CD1c-positive myeloid dendritic cell (primary cell): ENCODE data around the gene ELFN2.
"Not testable (repeated sequence)": the region's sequence is repeated elsewhere in the genome, so short reads cannot be mapped to it uniquely, and the experiment has no call there.

Experiments
- DNase-seq: peaks from one replicate; pipeline ENCODE4 v3.0.0-alpha.2; 2016; ENCODE audit errors: extremely low spot score

ELFN2 gene, protein sequence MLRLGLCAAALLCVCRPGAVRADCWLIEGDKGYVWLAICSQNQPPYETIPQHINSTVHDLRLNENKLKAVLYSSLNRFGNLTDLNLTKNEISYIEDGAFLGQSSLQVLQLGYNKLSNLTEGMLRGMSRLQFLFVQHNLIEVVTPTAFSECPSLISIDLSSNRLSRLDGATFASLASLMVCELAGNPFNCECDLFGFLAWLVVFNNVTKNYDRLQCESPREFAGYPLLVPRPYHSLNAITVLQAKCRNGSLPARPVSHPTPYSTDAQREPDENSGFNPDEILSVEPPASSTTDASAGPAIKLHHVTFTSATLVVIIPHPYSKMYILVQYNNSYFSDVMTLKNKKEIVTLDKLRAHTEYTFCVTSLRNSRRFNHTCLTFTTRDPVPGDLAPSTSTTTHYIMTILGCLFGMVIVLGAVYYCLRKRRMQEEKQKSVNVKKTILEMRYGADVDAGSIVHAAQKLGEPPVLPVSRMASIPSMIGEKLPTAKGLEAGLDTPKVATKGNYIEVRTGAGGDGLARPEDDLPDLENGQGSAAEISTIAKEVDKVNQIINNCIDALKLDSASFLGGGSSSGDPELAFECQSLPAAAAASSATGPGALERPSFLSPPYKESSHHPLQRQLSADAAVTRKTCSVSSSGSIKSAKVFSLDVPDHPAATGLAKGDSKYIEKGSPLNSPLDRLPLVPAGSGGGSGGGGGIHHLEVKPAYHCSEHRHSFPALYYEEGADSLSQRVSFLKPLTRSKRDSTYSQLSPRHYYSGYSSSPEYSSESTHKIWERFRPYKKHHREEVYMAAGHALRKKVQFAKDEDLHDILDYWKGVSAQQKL

DNA sequence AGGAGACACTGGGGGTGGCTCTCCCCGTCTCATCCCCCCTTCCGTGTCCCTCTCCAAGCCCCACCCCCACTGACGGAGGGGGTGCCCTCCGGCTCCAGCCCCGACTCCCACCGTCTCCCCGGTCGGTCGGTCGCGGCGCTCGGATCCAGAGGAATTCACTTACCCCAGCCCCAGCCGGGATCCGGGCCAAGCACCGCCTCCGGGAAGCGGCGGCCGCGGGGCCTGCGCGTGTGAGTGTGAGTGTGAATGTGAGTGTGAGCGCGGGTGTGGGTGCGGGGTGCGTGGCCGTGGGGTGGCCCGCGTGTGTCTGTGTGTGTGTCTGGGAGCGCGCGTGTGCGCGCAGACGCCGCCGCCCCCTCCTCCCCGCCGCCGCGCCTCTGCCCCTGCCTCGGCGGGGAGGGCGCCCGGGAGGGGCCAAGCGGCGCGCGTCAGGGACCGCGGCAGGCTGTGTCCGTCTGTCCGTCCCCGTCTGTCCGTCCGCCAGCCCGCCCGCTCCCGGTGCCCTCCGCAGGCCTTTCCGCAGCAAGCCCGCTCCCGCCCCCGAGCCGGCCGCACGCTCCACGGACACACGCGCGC is at the start of gene ELFN2:
ELFN2 (minus strand) TSS at position 345 of the 576 bp plus-strand sequence. CDS start 51,945 bp downstream, outside the sequence.
- no peak for DNase-seq

DNA sequence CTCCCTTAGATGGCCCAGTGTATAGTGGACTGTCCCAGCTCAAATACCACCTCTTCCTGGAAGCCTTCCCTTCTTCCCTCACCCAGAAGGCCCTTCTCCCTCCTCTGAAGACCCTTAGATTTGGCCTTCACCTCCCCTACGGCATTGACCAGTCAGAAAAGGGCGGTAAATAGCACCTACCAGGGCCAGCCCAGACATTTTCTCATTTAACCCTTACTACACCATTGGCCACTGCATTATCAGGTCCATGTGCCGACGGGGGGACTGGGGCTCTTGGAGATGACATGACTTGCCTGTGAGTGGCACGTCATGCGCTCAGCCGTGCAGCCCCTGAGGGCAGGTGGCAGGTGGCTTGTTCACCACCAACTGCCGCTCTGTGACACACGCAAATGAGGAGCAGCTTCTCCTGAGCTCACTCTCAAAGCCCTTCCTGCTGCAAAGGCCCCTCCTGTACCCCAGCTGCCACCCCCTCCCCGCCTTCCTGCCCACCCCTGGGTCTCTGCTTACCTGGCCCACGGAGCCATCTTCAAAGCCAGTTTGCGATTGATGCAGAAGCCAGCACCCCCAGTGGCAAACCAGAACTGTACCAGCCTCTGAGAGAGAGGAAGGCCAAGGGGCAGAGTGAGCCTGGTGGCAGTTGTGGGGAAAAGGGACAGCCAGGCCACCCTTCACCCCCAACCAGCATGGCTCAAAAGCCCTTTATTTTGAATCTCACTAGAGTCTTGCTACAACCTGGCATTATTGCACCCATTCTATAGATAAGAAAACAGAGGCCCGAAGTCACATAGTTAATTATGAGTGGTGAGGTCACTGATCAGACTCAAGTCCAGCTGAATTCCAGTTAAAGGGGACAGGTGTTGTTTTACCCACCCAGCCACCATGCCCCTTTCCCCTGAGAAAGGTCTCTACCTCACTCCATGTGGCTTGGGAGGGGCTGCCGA is 49.4 kb upstream of the ELFN2 start:
- DNase-seq: no peak

DNA sequence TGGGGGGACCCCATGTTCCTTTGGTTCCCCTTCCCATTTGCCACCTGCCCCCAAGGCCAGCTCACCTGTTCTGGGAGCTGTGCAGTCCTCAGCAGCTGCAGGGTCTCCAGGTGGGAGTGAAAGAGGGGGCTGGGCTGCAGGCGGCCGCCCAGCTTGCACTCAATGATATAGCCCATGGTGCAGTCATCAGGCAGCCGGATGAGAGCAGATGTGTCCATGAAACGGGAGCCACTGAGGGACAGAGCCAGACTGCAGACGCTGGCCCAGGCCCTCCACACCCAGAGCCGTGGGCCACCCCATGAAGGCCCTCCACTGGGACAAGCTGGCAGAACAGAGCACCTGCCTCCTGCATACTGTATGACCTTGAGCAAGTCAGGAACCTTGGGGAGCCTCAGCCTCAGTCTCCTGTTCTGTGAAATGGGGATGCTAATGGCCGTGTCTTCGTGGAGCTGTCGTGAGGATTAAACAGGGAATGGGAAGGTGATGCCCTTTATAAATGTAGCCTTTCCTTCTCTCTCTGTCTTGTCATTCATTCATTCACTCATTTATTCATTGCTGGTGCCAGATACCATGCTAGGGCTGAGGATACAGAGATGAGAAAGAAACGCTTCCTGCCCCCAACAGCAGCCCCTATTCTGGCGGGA is 47.3 kb upstream of the ELFN2 start:
- DNase-seq: no peak

DNA sequence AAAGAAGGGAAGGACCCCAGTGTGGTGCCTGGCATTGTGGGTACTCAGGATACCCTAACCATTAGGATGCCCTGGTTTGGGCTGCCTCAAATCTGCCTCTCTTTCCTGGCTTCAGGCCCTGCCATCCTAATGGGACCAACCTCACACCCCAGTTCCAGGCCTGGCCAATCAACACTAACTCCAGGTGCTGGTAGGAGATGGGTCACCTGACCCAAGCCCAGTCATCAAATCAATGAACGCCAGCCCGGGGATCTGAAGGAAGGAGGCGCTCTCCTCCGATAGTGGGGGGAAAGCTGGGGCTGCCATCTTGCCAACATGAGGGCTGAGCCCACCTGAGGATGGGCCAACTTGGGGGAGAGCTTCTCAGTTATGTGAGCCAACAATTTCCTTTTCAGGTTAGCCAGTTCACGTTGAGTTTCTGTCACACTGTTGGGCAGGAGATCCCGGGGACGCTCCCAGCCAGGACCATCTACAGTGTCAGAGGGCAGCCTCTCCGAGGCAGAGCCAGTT is 46.2 kb upstream of the ELFN2 start:
- DNase-seq: no peak

DNA sequence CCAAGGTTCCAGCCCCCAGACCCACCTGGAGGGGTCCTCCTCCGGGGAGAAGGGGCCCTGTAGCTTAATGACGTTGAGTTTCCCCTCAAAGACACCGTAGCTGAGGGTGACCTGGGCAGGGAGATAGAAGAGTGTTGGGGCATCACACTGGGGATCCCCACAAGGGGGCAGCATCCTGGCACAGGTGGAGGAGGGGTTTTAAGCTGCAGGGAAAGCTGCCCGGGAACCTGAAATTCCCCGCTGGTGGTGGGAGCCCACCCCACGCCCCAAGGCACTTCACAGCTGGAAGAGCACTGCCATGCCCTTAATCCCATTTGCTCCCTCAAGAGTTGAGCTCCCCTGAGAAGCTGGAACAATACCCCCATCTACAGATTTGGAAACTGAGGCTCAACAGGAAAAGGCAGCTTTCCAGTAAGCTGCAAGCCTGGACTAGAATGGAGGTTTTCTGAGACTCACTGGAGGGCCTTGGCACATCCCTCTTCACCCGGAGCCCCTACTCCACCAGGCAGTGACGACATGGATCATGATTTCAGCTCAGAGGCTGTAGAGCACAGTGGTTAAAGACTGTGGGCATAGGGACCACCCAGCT is 45.2 kb upstream of the ELFN2 start:
- DNase-seq: no peak

DNA sequence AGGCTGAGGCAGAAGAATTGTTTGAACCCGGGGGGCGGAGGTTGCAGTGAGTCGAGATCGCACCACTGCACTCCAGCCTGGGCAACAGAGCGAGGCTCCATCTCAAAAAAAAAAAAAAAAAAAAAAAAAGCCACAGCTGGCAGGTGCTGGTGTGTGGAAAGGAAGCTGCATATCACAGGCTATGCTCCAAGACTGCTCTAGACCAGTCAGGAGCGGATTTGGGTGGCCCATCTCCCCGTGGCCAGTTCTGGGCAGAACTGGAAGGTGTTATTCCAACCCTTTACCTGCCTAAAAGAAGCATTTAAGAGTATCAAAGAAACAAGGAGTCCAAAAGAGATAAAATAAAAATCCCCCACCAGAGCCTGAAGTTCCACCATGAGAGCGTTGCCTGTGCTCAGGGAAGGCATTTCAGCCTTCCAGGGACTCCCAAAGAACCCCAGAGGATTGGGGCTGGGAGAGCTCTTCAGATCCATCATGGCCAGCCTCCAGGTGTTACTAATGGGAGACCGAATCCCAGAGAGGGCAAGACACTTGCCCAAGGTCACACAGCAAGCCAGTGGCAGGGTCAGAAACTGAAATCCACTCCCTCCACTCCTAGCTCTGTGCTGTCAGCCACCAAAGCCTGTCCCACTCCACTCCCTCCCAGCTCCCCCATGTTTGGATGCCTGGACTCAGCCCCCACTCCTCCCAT is 44.6 kb upstream of the ELFN2 start:
- DNase-seq: no peak

DNA sequence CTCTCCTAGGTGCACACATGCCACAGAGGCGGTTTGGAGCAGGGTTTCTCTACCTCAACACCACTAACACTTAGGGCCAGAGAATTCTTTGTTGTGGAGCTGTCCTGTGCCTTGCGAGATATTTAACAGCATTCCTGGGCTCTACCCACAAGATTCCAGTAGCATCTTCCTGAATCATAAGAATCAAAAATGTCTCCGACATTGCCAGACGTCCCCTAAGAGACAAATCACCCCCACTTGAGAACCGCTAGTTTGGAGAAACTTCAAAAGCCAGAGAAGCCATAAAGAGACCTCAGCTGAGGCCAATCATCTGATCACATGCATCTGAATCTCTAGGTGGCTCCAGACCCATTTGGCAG is 42.8 kb upstream of the ELFN2 start:
- no peak for DNase-seq

DNA sequence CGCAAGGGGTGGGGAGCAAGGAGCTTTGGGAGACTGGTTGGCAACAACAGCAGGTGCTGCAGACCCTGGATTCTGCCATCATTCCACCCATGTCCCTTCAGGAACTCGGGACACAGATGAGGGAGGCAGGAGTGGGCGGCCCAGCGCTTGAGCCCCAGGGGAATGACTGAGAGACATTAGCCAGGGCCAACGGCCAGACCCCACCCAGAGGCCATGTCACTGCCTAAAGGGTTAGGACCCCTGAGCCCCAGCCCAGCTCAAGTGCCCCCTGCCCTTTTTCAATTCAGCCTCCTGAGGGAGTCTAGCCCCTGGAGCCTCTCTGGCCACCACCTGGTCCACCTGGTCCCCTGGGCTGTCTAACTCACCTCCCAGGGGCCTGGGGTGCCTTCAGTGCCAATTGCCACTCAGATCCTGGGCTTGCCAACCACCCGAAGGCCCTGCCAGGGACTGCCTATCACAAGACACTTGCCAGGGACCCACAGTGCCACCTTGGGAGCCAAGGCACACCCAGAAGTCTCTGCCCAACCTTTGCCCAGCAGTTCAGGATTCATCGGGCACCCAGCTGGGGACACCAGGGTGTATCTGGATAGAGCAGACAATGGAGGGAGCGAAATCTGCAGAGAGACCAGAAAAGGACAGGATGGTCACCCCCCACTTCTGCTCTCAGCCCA is 42.3 kb upstream of the ELFN2 start:
- DNase-seq: no peak

DNA sequence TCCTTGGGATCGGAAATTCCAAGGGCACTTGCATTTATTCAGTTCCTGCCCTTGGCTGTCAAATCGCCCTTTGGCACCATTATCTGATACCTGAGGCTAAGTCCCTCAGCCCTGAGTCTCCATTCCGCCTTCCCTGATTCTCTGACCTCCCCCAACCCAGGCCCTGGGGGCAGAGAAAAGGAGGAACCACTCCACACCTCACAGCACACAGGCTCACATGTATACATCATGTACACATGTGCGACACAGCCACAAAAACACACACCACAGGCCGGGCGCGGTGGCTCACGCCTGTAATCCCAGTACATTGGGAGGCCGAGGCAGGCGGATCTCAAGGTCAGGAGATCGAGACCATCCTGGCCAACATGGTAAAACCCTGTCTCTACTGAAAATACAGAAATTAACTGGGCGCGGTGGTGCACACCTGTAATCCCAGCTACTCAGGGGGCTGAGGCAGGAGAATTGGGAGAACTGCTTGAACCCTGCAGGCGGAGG is 41.0 kb upstream of the ELFN2 start:
- not testable (repeated sequence) for DNase-seq

DNA sequence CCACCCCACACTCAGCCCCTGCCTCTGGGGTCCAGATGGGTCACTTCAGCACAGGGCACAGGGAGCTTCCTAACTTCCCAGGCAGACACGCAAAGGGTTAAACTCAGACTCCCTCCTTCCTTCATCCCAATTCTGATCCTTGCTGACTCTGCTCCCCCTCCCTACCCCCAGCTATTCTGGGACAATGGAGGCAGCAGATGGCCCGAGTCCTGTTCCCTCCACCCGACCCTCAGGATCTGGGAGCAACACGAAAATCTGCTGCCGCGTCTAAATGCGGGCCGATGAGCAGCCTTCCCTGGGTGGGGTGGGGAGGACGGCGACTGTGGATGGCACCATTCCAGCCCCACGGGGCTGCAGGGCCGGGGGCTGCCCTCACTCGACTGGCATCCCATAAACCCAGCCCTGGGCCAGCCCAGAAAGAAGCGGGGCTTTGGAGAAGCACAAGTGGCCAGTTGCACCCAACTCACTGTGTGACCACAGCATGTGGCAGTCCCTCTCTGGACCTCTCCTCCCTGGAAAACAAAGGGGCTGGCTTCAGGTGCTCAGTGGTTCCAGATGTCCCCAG is 40.2 kb upstream of the ELFN2 start:
- no peak for DNase-seq

DNA sequence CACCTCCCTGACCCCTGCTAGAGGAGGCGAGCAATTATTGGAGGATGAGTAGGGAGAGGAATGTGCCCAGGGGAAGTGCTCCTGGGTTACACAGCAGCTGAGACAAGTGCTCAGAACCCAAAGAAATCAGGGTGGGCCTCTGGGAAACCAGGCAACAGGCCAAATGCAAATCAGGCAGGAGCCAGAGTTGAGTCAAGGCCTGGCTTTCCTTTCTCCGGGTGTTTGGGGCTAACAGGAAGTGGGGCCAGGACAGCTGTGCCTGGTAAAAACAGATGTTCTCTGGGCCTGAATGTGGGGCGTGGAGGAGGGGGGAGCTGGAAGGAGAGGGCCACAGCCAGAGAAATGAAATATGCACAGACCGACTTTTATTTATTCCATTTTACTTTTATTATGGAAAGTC is 36.9 kb upstream of the ELFN2 start:
- DNase-seq: no peak

DNA sequence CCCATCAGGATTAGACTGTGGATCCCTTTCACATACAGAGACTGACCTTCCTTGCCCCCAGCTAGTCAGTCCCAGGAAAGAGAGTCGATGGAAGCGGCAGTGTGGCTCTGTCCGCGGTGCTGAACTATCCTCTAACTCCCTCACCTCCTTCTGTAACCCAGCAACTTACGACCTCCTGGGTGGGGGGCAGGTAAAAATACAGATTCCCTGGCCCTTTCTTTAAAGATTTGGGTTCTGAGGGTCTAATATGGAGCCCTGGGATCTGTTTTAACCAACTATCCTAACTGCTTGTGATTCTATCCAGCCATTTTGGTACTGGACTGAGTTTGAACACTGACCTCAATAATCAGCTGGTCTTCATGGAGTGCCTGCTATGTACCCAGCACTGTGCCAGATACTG is 35.7 kb upstream of the ELFN2 start:
- DNase-seq: no peak

DNA sequence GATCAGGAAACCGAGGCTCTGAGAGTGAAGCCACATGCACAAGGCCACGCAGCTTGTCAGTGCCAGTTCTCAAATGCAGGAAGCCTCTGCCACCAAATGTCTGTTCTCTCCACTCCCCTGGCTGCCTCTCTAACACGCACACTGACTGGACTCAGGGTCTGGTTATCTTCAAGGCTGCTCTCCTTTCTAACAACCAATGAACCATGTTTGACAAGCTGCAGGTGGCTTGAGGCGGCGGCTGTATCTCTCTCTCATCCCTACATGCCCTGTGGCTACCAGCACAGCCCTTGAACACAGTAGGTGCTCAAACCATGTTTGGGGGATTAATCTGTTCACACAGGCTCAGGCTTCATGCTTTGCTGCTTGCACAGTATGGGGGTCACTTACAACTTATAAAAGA is 35.2 kb upstream of the ELFN2 start:
- no peak for DNase-seq

DNA sequence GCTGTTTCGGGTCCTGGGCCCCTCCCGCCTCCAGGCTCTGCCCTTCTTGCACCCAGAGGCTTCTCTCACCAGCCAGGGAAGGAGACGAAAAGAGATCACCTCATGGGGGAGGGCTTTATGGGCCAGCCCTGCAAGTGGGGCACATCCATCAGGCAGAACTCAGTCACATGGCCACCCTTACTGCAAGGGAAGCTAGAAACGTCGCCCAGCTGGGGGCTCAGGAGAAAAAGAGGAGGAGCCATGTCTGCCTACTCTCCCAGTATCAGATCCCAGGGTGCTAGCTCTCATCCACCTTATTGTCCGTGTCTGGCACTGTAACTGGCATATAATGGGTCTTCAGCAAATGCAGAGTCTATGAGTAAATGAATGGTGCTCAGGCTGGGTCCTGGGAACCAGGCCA is 34.7 kb upstream of the ELFN2 start:
- DNase-seq: no peak

DNA sequence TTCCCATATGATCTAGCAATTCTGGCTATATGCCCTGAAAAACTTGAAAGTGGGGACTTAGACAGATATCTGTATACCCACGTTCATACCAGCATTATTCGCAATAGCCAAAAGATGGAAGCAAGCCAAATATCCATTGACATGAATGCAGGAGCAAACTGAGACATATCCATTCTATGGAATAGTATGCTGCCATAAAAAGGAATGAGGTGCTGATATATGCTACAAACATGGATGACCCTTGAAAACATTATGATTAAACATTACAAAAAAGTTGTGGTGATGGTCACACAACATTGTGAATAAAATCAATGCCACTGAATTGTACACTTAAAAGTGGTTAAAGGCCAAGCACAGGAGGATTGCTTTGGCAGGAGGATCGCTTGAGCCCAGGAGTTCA is 33.4 kb upstream of the ELFN2 start:
- DNase-seq: no peak

DNA sequence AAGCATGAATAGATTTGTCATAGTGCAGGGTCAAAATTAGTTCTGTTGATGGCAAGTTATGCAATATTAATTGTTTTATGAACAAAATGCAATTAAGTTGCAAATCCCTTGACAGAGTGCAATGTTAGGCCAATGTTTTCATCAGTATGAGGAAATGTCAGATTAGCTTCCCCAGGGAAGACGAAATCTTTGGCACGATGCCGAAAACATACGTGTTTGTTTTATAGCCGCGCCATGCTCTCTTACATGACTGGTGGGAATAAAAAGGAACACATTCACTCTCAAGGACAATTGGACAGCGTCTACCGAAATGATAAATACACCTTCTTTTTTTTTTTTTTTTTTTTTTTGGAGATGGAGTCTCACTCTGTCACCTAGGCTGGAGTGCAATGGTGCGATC is 31.9 kb upstream of the ELFN2 start:
- no peak for DNase-seq

DNA sequence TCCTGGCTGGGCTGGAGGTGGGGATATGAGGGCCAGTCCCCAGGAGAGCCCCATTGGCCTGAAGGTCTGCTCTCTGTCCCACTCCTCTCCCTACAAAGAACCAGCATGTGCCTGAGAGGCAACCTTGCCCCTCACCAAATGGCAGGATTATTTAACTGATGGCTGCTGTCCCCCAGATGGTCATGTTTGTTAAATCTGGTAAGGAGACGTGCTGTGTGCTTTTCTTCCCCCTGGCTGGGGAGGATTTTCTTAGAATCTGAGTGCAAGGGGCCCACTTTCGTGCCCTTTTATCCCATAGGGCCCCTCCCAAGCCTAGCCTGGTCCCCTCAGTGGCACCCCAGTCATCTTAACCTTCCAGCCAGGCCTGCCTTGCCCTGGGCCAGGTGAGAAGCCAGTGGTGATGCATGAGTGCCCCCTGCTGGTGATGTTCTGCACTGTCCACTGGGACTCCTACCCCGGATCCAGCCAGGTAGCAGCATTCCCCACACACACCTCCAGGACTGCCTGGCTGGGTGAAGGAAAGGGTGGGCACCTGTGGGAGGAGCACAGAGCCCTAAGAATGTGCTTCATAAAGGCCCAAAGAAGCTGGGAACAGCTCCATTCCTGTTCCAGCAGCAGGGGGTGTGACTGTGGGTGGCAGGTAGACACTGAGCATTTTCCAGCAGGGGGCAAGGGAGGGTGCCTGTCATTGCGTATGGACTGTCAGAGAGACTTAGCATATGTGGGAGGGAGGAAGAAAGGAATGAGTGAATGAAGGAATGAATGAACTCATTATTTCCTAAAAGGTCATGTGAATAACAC is 30.0 kb upstream of the ELFN2 start:
- peak; percentile 81 for DNase-seq

DNA sequence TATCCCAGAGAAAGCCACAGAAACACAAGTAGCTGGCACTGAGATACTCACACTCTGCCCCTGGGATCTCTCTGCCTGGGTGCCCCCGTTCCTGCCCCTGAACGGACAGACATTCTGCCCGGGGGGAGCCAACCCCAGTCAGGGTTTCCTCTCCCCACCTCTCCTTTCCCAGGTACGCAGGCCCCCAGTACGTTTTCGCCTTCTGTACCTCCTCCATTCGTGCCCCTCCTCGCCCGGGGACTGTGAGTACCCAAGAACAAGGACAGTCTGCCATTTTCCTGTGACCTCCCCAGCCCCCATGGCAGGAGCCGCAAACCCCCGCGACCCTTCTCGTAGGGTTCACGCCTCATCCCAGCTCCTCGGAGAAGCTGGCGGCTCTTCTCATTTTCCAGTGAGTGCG is 29.1 kb upstream of the ELFN2 start:
- DNase-seq: no peak
